ENCODE data around the gene ITGA3. TPM values are rescaled to one million over a fixed set of nuclear protein-coding genes. Genes with fewer than 3 reads are reported as not detected.

Gene ITGA3
- total RNA-seq, 1 donor from 2014 or later, result 212 TPM

GRCh38 chr17:50047083-50047482, 8.8 kb upstream of the ITGA3 start:
- H3K4me1 ChIP-seq, result peaks cover 48% of the 10 kb centered on the region
- no peaks in the 10 kb centered on the region for H3K27me3 ChIP-seq
- no peak overlapping the region for H3K4me3 ChIP-seq
- H3K27ac ChIP-seq, result peak overlapping the region; percentile 11
- H3K36me3 ChIP-seq, result no peaks in the 10 kb centered on the region
- intact Hi-C loops (cut with DNase I), result no loop called here
- DNase-seq, result no peak
- H3K9me3 ChIP-seq, result no peaks in the 10 kb centered on the region
- ATAC-seq, result no peak
- no peak for TF ChIP-seq CTCF (IDR thresholded peaks at IDR 0.05)

DNA sequence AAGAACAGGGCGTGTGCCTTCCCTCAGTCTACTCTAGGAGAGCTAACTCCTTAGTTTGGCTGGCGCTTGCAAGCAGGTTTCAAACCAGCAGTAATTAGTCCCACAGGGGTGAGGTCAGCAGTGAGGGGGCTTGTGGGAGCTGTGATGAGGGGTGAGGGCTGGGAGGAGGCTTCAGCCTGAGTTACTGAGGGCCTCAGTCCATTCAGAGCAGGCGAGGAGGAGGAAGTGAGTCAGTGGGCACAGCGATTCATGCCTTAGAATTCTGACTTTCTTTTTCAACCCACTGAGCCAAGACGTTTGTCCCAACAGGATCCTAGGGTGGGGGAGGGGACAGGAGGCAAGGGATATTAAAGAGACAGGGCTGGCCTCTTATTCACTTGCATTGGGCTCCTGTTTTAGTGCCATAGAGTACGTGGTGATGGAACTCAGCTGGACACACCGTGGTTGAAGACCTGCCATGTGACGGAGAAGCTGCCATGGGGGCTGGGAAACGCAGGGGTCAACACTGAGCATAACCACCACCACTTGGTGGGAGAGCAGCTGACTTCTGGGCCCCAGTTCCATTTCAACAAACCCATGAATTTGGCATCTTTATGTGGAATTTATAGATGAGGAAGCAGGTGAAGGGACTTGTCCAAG, 8.3 kb upstream of the ITGA3 start:
- intact Hi-C loops (cut with DNase I), result no loop called here
- peak overlapping the region; percentile 11 for H3K27ac ChIP-seq
- DNase-seq, result no peak
- H3K36me3 ChIP-seq, result no peaks in the 10 kb centered on the region
- no peaks in the 10 kb centered on the region for H3K27me3 ChIP-seq
- no peak for TF ChIP-seq CTCF (IDR thresholded peaks at IDR 0.05)
- ATAC-seq, result peak; percentile 13
- peaks cover 53% of the 10 kb centered on the region for H3K4me1 ChIP-seq
- no peaks in the 10 kb centered on the region for H3K9me3 ChIP-seq
- H3K4me3 ChIP-seq, result no peak overlapping the region

DNA sequence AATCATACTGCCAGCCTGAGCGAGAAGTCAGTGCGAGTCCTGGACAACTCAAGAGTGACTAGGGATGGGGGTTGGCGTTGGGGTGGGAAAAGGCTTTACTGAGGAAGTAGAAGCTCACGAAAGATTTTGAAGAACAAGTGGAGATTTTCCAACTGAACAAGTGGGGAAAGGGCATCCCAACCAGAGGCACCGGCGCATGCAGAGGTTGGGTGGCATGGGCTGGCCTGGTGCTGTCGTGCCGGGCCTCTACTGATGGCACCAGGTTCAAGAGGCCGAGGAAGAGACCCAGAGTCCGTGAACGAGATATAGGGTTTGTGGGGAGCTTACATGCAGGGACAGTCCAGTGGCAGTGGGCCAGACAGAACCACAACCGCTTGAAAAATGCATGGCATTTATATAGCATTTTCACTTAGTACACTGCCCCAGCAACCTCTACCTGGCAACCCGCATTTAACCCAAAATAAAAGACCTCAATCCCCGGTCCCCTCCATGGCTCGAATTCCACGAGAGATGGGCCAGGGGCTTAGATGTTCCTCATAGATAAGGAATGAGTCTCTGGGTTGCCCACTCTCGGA, 7.7 kb upstream of the ITGA3 start:
- H3K9me3 ChIP-seq, result no peaks in the 10 kb centered on the region
- no peak overlapping the region for H3K4me3 ChIP-seq
- no peak overlapping the region for H3K27ac ChIP-seq
- ATAC-seq (no peak), DNase-seq (no peak)
- peaks cover 50% of the 10 kb centered on the region for H3K4me1 ChIP-seq
- intact Hi-C loops (cut with DNase I), result no loop called here
- no peaks in the 10 kb centered on the region for H3K36me3 ChIP-seq
- no peaks in the 10 kb centered on the region for H3K27me3 ChIP-seq
- no peak for TF ChIP-seq CTCF (IDR thresholded peaks at IDR 0.05)

DNA sequence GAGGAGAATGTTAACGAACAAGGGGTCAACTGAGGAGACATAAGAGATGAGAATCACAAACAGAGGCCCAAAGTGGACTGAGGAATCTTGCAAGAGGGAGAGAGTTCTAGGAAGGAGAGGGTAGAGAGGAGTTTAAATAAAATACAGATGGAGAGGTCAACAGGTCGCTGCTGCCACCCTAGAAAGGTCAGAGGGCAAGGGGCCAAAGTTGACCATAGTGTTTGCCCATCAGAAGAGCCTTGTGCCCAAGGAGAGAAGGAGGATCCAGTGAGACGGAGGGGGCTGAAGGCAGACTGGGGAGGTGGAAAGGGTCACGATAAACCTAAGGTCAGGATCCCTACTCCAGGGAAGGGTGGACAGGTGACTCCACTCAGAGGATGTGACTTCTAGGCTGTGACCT, 6.9 kb upstream of the ITGA3 start:
- peaks cover 54% of the 10 kb centered on the region for H3K4me1 ChIP-seq

GRCh38 chr17:50049636-50050035, 6.3 kb upstream of the ITGA3 start:
- intact Hi-C loops (cut with DNase I), result no loop called here
- TF ChIP-seq CTCF (IDR thresholded peaks at IDR 0.05), result no peak
- Histone ChIP-seq H3K4me3 (no peak overlapping the region), H3K27me3 (no peaks in the 10 kb centered on the region), H3K36me3 (no peaks in the 10 kb centered on the region), H3K9me3 (no peaks in the 10 kb centered on the region), H3K4me1 (peaks cover 56% of the 10 kb centered on the region), H3K27ac (no peak overlapping the region)
- DNase-seq (no peak), ATAC-seq (no peak)

More for the DNA sequence above, 6.9 kb upstream of the ITGA3 start:
- H3K36me3 ChIP-seq, result no peaks in the 10 kb centered on the region
- no peaks in the 10 kb centered on the region for H3K9me3 ChIP-seq
- H3K27ac ChIP-seq, result no peak overlapping the region
- ATAC-seq (no peak), DNase-seq (no peak)
- H3K27me3 ChIP-seq, result no peaks in the 10 kb centered on the region
- intact Hi-C loops (cut with DNase I), result no loop called here
- no peak for TF ChIP-seq CTCF (IDR thresholded peaks at IDR 0.05)
- H3K4me3 ChIP-seq, result no peak overlapping the region
